ENCODE measurements around the gene SPTLC2. TPM values are rescaled to one million over a fixed set of nuclear protein-coding genes. Genes with fewer than 3 reads are reported as not detected.

SPTLC2 gene
- total RNA-seq, 3 donors from 2014 or later (not counting 1 experiment from before 2014, with no cell fraction given): 35.2 to 58.6 (median 50.4) TPM

- H3K4me3 ChIP-seq (ENCODE audit: low read length): peak overlapping the region; percentile 16
- Mint-ChIP-seq H3K4me1 (peaks cover 0 to 10% of the 10 kb centered on the region in 2 donors), H3K27me3 (ENCODE audit: low read depth in 2 of 2) (peaks cover 0 to 22% of the 10 kb centered on the region in 2 donors), H3K4me3 (peak overlapping the region; percentile 71), H3K9me3 (peaks cover 0 to 2% of the 10 kb centered on the region in 2 donors), H3K36me3 (no peaks in the 10 kb centered on the region), H3K27ac (no peak overlapping the region)
- no peak overlapping the region for H3K27ac ChIP-seq (ENCODE audit: low read length)
- WGBS (ENCODE audit: insufficient coverage): 4% methylated on average over 53 of the region's 53 CpGs
- intact Hi-C loops (cut with micrococcal nuclease): no loop called here
- H3K9me3 ChIP-seq (ENCODE audit: control insufficient read depth, insufficient read depth, low read length): no peaks in the 10 kb centered on the region
- no peak for TF ChIP-seq CTCF (IDR thresholded peaks at IDR 0.05)
- ATAC-seq: peak in 2 of 3 donors; percentile 6 to 27
- peaks cover 10% of the 10 kb centered on the region for H3K27me3 ChIP-seq (ENCODE audit: control insufficient read depth, insufficient read depth, low read length)
- no peaks in the 10 kb centered on the region for H3K36me3 ChIP-seq (ENCODE audit: control insufficient read depth, insufficient read depth, low read length)
- H3K4me1 ChIP-seq (ENCODE audit: control insufficient read depth, insufficient read depth, low read length): peaks cover 10% of the 10 kb centered on the region
- DNase-seq: no peak
Measured at GRCh38 chr14:77498984-77499527, 117.4 kb downstream of the SPTLC2 start.

- Mint-ChIP-seq H3K4me1 (peaks cover 0 to 10% of the 10 kb centered on the region in 2 donors), H3K36me3 (no peaks in the 10 kb centered on the region), H3K9me3 (peaks cover 0 to 2% of the 10 kb centered on the region in 2 donors), H3K4me3 (peak within 1 kb of the TSS; percentile 78), H3K27ac (no peak within 1 kb of the TSS), H3K27me3 (ENCODE audit: low read depth in 2 of 2) (peaks cover 0 to 22% of the 10 kb centered on the region in 2 donors)
- ATAC-seq (peak; percentile 86 to 92 (median 90)), DNase-seq (peak; percentile 34 to 58)
- Histone ChIP-seq H3K27ac (ENCODE audit: low read length) (no peak within 1 kb of the TSS), H3K36me3 (ENCODE audit: control insufficient read depth, insufficient read depth, low read length) (no peaks in the 10 kb centered on the region), H3K27me3 (ENCODE audit: control insufficient read depth, insufficient read depth, low read length) (peaks cover 10% of the 10 kb centered on the region), H3K4me3 (ENCODE audit: low read length) (peak within 1 kb of the TSS; percentile 16), H3K9me3 (ENCODE audit: control insufficient read depth, insufficient read depth, low read length) (no peaks in the 10 kb centered on the region), H3K4me1 (ENCODE audit: control insufficient read depth, insufficient read depth, low read length) (peaks cover 10% of the 10 kb centered on the region)
- TF ChIP-seq CTCF (IDR thresholded peaks at IDR 0.05): no peak
- 2% methylated on average over 104 of the region's 104 CpGs for WGBS (ENCODE audit: insufficient coverage)
- intact Hi-C loops (cut with micrococcal nuclease): no loop called here
Measured at GRCh38 chr14:77498120-77498979, 118.1 kb downstream of the SPTLC2 start, which contains the start of gene ISM2. ISM2 (minus strand) TSS chr14:77498816; CDS start chr14:77498793, 23 bp downstream.

- DNase-seq (no peak), ATAC-seq (no peak)
- no peaks in the 10 kb centered on the region for H3K9me3 ChIP-seq (ENCODE audit: control insufficient read depth, insufficient read depth, low read length)
- no peaks in the 10 kb centered on the region for H3K36me3 ChIP-seq (ENCODE audit: control insufficient read depth, insufficient read depth, low read length)
- intact Hi-C loops (cut with micrococcal nuclease): no loop called here
- peaks cover 0 to 10% of the 10 kb centered on the region in 2 donors for H3K4me1 Mint-ChIP-seq
- H3K27me3 Mint-ChIP-seq (ENCODE audit: low read depth in 2 of 2): peaks cover 0 to 22% of the 10 kb centered on the region in 2 donors
- H3K27me3 ChIP-seq (ENCODE audit: control insufficient read depth, insufficient read depth, low read length): peaks cover 10% of the 10 kb centered on the region
- no peak overlapping the region for H3K4me3 ChIP-seq (ENCODE audit: low read length)
- no peak overlapping the region for H3K4me3 Mint-ChIP-seq
- WGBS (ENCODE audit: insufficient coverage): 80% methylated on average over 2 of the region's 7 CpGs
- H3K4me1 ChIP-seq (ENCODE audit: control insufficient read depth, insufficient read depth, low read length): peaks cover 10% of the 10 kb centered on the region
- no peaks in the 10 kb centered on the region for H3K9me3 Mint-ChIP-seq
- TF ChIP-seq CTCF (IDR thresholded peaks at IDR 0.05): no peak
- no peak overlapping the region for H3K27ac Mint-ChIP-seq
- no peaks in the 10 kb centered on the region for H3K36me3 Mint-ChIP-seq
- H3K27ac ChIP-seq (ENCODE audit: low read length): no peak overlapping the region
Measured at GRCh38 chr14:77495334-77495733, 121.1 kb downstream of the SPTLC2 start.
